ENCODE measurements around the gene RPE65. TPM values are rescaled to one million over a fixed set of nuclear protein-coding genes. Genes with fewer than 3 reads are reported as not detected.

The RPE65 gene
- total RNA-seq, 5 donors from 2014 or later (not counting 1 experiment from before 2014, with no cell fraction given): not detected

DNA sequence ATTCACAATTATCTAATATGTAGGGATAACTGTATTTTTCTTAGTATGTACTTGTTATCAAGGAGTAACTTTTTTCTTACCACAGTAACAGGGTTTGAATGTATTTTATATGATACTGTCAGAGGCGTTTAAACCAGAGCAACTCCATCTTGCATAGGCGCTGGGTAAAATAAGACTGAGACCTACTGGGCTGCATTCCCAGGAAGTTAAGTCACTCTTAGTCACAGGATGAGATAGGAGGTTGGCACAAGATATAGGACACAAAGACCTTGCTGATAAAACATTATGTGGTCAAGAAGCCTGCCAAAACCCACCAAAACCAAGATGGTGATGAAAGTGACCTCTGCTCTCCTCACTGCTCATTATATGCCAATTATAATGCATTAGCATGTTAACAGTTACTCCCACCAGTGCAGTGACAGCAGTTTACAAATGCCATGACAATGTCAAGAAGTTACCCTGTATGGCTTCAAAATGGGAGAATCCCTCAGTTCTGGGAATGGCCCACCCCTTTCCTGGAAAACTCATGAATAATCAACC lies 64.8 kb downstream of the RPE65 start:
- H3K4me1 Mint-ChIP-seq: no peaks in the 10 kb centered on the region
- WGBS (ENCODE audit: insufficient coverage): no CpG with 5 or more reads among the region's 2 CpGs

DNA sequence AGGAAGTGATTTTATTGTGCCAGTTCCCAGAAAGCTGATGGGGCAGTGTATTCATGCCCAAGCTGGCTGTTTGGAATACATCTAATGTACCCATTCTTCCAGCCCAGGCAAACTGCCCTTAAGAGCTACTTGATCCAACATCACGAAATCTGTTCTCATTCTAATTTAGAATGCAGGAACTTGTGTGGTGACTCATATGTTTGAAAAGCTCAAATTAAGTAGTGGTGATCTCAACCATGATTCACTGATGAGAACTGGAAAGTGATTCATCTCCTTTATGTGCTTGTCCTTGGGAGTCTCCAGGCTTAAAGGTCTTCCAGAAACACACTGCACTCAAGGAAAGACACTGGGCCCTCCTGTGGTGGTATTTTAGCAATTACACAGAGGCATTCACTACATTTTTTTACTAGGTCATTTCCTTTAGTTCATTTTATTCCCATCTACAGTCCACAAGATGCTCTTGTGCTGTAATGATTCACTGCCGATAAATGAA lies 65.4 kb downstream of the RPE65 start:
- ChIA-PET POLR2A (no interaction called here), CTCF (no interaction called here)
- no peaks in the 10 kb centered on the region for H3K4me1 Mint-ChIP-seq
- peaks cover 0 to 4% (median 0%) of the 10 kb centered on the region in 3 donors for H3K9me3 Mint-ChIP-seq
- Histone ChIP-seq H3K9me3 (no peaks in the 10 kb centered on the region), H3K36me3 (ENCODE audit: control insufficient read depth in 2 of 2, extremely low read depth in 1 of 2, insufficient read depth in 1 of 2, low read length in 1 of 2) (no peaks in the 10 kb centered on the region), H3K4me3 (ENCODE audit: control insufficient read depth in 1 of 2, extremely low read depth in 1 of 2, low read length in 1 of 2) (no peak overlapping the region), H3K4me1 (ENCODE audit: control insufficient read depth in 1 of 2, extremely low read depth in 1 of 2, insufficient read depth in 2 of 2, low read length in 2 of 2) (no peaks in the 10 kb centered on the region), H3K27ac (ENCODE audit: low read length) (no peak overlapping the region), H3K27me3 (replicated peaks in 1 of 2; ENCODE audit: control insufficient read depth in 2 of 2, extremely low read depth in 1 of 2, insufficient read depth in 2 of 2, low read length in 1 of 2) (no peaks in the 10 kb centered on the region)
- no peak overlapping the region for H3K4me3 Mint-ChIP-seq
- H3K27ac Mint-ChIP-seq: no peak overlapping the region
- H3K36me3 Mint-ChIP-seq: no peaks in the 10 kb centered on the region
- WGBS (ENCODE audit: insufficient coverage): no CpG with 5 or more reads among the region's 2 CpGs
- no peak for DNase-seq
- ATAC-seq (replicated peaks in 1 of 4): no peak
- H3K27me3 Mint-ChIP-seq: peaks cover 0 to 2% of the 10 kb centered on the region in 2 donors

More for the DNA sequence above, 64.8 kb downstream of the RPE65 start:
- no peak overlapping the region for H3K27ac Mint-ChIP-seq
- Histone ChIP-seq H3K36me3 (ENCODE audit: control insufficient read depth in 2 of 2, extremely low read depth in 1 of 2, insufficient read depth in 1 of 2, low read length in 1 of 2) (no peaks in the 10 kb centered on the region), H3K27me3 (replicated peaks in 1 of 2; ENCODE audit: control insufficient read depth in 2 of 2, extremely low read depth in 1 of 2, insufficient read depth in 2 of 2, low read length in 1 of 2) (no peaks in the 10 kb centered on the region), H3K27ac (ENCODE audit: low read length) (no peak overlapping the region), H3K4me3 (ENCODE audit: control insufficient read depth in 1 of 2, extremely low read depth in 1 of 2, low read length in 1 of 2) (no peak overlapping the region), H3K4me1 (ENCODE audit: control insufficient read depth in 1 of 2, extremely low read depth in 1 of 2, insufficient read depth in 2 of 2, low read length in 2 of 2) (no peaks in the 10 kb centered on the region), H3K9me3 (no peaks in the 10 kb centered on the region)
- ChIA-PET CTCF (no interaction called here), POLR2A (no interaction called here)
- no peak for ATAC-seq (replicated peaks in 1 of 4)
- peaks cover 0 to 5% (median 0%) of the 10 kb centered on the region in 3 donors for H3K9me3 Mint-ChIP-seq
- no peaks in the 10 kb centered on the region for H3K36me3 Mint-ChIP-seq
- H3K4me3 Mint-ChIP-seq: no peak overlapping the region
- H3K27me3 Mint-ChIP-seq: peaks cover 2 to 3% of the 10 kb centered on the region in 2 donors
- no peak for DNase-seq

DNA sequence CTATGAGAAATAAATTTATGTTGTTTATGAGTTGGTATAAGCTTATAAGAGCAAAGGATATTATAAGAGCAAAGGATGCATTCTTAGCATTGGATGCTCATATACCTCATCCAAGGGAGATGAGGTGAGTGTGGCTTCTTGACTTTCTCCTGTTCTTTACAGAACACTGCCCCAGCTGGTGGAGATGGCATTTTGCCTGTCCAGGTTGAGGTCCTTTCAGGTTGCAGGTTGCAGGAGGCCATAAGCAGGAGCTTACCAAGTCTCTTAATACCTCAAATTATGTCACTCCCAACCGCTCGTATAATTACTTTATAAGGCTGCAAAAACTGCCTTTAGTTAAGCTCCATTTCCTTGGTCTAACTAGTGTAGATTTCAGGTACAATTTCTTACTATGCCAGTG lies 66.7 kb downstream of the RPE65 start:
- no CpG with 5 or more reads among the region's 2 CpGs for WGBS (ENCODE audit: insufficient coverage)
- Mint-ChIP-seq H3K27me3 (peaks cover 0 to 2% of the 10 kb centered on the region in 2 donors), H3K4me1 (no peaks in the 10 kb centered on the region), H3K9me3 (no peaks in the 10 kb centered on the region), H3K27ac (no peak overlapping the region), H3K4me3 (no peak overlapping the region), H3K36me3 (no peaks in the 10 kb centered on the region)
- ATAC-seq (replicated peaks in 1 of 4): no peak
- ChIA-PET CTCF (no interaction called here), POLR2A (no interaction called here)
- no peaks in the 10 kb centered on the region for H3K9me3 ChIP-seq
- H3K4me3 ChIP-seq (ENCODE audit: control insufficient read depth in 1 of 2, extremely low read depth in 1 of 2, low read length in 1 of 2): no peak overlapping the region
- no peak overlapping the region for H3K27ac ChIP-seq (ENCODE audit: low read length)
- no peaks in the 10 kb centered on the region for H3K27me3 ChIP-seq (replicated peaks in 1 of 2; ENCODE audit: control insufficient read depth in 2 of 2, extremely low read depth in 1 of 2, insufficient read depth in 2 of 2, low read length in 1 of 2)
- no peaks in the 10 kb centered on the region for H3K36me3 ChIP-seq (ENCODE audit: control insufficient read depth in 2 of 2, extremely low read depth in 1 of 2, insufficient read depth in 1 of 2, low read length in 1 of 2)
- no peaks in the 10 kb centered on the region for H3K4me1 ChIP-seq (ENCODE audit: control insufficient read depth in 1 of 2, extremely low read depth in 1 of 2, insufficient read depth in 2 of 2, low read length in 2 of 2)
- no peak for DNase-seq

DNA sequence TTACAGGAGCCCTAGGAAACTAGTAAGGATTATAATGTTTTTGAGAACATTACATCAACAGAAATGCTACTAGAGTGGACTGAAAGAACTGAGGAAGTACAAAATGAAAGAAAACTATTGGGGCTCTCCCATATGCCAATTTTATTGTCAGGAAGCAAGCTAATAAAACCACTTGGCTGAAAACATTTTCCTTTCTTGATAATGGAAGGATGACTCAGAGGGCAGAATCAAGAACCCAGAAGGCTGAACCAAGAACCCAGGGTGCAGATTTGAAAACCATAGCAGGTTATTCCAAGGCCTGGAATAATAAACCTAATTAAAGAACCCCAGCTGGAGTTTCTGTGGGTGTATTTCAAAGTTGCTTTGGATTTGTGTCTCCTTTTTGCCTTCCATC lies 70.7 kb downstream of the RPE65 start:
- H3K4me3 Mint-ChIP-seq: no peak overlapping the region
- POLR2A ChIA-PET: no interaction called here
- no peak overlapping the region for H3K4me3 ChIP-seq (ENCODE audit: control insufficient read depth in 1 of 2, extremely low read depth in 1 of 2, low read length in 1 of 2)
- no peaks in the 10 kb centered on the region for H3K9me3 Mint-ChIP-seq
- no peaks in the 10 kb centered on the region for H3K36me3 Mint-ChIP-seq
- no peak for ATAC-seq (replicated peaks in 1 of 4)
- H3K4me1 Mint-ChIP-seq: no peaks in the 10 kb centered on the region
- H3K27me3 Mint-ChIP-seq: no peaks in the 10 kb centered on the region
- no peak for DNase-seq
- no peak overlapping the region for H3K27ac Mint-ChIP-seq
- H3K36me3 ChIP-seq (ENCODE audit: control insufficient read depth in 2 of 2, extremely low read depth in 1 of 2, insufficient read depth in 1 of 2, low read length in 1 of 2): no peaks in the 10 kb centered on the region
- H3K9me3 ChIP-seq: no peaks in the 10 kb centered on the region
- no peak overlapping the region for H3K27ac ChIP-seq (ENCODE audit: low read length)
- CTCF ChIA-PET: interaction anchor here in 1 of 2 donors (0.5 kb wide), 1 partner anchor 270 kb away, joined by 4 read pairs; no protein-coding TSS in a partner anchor
- no peaks in the 10 kb centered on the region for H3K4me1 ChIP-seq (ENCODE audit: control insufficient read depth in 1 of 2, extremely low read depth in 1 of 2, insufficient read depth in 2 of 2, low read length in 2 of 2)
- H3K27me3 ChIP-seq (replicated peaks in 1 of 2; ENCODE audit: control insufficient read depth in 2 of 2, extremely low read depth in 1 of 2, insufficient read depth in 2 of 2, low read length in 1 of 2): no peaks in the 10 kb centered on the region

Other genes starting within 250 kb of the RPE65 start
- gene WLS, start 217.4 kb downstream of the RPE65 start, total RNA-seq: 1 to 10 TPM in 2 of 5 donors, under 1 TPM in 1, not detected in 2; 0.53 to 1.9 (median 1.0) TPM
- gene DEPDC1, start 47.1 kb upstream of the RPE65 start, total RNA-seq: under 1 TPM; 0.08 to 0.41 (median 0.20) TPM

Data from T-cell (primary cell).